OCI-M2 (cell line): ENCODE measurements around the gene VIT.

ENCODE experiments used
- DNase-seq: peaks from one replicate; lab custom pipeline; 2025; ENCODE audit not compliant: unreplicated experiment; lab: John Stamatoyannopoulos, UW

VIT gene

DNA sequence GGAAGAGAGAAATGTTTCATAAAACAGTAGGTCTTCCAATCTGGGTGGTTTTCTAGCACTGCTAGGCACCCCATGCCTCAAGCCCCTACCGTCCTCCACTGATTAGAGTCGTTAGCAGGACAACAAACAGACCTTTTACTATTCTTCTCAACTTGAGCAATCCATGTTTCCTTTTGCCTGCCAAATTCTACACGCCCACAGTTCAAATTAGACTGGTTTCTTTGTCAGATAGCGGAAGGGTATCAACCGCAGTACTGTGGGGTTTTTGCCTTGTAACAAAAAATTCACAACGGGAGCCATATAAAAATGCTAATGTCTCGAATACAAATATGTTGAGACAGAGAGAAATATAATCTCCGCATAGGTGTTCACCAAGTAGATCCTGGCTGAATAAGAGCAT is 59.9 kb downstream of the VIT start:
- DNase-seq = no peak

DNA sequence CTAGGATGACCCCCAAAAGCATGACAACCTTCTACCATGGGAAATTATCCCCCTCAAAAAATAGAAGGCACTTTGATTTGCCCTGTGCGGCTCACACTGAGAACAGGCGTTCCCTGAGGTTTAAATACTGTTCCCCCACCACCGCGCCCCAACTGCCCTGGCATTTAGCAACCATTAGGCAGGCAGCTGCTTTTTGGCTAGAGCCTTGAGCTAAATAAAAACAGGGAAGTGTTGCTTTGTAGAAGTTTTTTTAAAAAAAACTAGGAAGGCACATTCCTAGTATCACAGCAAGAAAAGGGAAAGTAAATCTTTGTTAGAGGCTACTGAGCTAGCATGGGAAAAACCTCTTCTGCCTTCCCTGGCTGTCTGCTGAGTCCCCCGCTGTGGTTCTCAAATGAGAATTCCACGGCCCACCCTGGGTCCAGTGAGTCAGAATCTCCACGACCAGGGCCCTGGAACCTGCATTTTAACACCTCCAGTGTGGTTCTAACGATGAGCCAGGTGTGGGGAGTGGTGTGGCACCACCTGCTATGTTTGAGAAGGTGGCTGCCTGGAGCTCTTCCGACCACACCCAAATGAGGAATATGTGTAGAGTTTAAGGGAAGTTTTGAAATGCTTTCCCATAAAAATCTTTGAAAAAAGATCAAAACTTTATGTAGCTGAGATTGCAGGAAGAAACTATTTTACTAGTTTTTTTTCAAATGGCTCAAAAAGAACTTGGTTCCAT is 66.4 kb downstream of the VIT start:
- DNase-seq = no peak

DNA sequence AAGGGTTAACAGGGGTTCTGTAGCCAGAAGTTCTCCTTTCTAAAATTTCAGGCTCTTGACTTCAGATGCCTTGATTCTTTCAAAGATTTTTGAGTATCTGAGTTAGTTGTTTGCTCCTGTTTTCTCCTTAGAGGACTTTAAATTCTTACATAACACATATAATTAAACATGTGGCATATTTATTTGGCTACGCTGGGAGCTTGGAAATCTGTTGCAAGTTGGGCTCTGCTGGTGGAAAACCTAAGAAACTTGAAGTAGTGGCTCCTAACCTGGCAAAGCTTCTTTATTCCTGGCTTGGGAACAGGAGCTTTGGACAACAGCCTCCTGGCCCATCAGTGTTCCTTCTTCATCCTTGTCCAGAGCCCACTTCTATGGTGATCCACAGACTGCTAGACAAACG is 72.6 kb downstream of the VIT start:
- no peak for DNase-seq

DNA sequence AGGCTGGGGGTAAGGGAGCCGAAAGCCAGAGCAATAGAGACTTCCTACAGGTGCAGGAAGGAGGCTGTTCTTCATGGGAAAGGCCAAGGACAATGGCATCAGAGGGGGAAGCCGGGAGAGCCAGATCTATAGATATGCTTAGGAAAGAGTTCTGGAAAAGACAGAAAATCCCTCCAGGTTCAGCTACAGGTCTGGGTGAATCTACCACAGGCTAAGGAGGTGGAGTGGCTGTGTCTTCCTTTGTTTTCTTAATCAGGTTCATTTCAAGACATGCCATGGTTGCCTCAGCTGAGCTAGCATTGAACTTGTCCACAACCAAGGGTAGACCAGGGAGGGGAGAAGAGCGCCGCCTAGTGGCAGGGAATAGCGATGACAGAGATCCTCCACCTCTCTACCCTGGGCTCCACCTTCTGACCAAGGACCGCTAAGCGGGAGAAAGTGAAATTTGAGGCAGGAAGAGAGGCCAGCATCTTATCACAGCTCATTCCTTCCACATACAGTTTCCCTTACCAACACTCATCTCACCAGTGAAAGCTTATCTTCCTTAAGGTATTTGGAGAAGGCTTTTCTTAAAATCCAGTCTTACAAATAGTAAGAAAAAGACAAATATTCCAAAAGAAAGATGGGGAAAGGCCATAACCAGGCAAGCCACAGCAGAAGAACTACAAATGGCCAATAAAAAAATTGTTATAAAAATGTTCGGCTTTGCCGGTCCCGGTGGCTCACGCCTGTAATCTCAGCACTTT is 74.2 kb downstream of the VIT start:
- DNase-seq = no peak

DNA sequence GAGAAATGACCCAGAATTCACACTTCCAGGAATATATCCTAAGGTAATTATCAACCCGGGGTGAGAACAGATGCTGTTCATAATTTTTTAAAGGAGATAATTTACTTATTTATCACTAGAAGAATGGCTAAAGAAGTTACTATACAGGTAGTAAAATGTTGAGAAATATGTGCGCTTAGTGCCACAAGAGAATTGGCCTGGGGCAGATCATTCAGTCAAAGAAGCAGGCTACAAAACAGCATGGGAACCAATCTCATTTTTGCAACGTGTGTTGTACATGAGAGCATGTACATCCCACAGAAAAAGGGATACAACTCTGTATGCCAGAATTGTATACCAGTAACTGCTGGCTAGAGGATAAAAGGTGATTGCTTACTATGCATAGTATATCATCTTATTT is 75.2 kb downstream of the VIT start:
- DNase-seq = no peak

DNA sequence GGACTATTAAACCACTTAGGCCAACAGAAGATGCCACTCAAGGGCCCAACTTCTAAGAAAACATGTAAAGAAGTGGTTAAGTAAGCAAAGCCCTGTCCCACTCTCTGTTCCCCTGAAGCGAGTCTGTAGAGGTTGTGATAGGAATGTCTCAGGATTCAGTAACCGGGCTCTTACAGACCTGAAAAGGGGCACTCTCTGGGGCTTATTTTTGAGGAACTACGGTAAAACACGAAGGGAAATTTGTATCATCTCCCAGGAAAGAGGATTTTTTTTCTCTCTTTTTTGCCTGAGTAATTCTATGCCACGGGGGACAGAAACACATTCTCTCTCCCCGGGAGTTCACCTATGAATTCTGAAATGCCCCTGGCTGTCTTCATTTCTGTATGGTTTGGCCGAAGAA is 77.4 kb downstream of the VIT start:
- no peak for DNase-seq

DNA sequence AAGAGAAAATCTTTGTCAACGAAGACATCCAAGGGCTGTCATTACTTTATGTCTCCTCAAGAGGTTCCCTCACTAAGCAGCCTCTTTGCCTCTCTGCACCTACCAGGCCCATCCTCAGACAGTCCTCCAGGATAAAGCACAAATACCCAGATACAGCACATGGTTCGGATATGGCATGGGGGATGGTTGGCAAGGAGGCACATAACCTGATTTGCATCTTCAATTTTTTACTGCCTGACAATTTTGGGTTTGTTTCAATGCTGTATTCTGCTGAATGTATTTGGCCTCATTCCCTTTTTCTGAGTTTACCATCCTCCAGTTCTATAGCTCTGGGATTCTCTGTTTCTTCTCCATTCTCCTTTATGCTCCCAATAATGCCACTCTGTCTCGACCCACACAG is 78.8 kb downstream of the VIT start:
- DNase-seq = no peak

DNA sequence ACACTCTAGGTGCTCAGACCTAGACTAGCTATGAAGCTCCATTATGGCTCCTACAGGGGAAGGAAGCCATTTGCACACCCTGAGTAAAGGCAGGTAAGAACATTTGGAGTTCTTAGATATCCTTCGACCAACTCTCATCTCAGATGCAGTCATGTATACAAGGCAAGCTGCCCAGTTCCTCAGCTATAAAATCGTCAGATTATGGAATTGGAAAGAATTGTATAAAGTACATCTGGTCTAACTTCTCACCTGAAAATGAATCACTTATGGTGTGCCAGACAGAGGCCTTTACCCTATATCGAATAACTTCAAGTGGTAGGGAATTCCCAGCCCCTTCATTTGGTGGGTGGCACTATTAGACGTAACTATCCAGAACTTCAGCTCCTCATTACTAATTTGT is 79.3 kb downstream of the VIT start:
- DNase-seq = no peak

DNA sequence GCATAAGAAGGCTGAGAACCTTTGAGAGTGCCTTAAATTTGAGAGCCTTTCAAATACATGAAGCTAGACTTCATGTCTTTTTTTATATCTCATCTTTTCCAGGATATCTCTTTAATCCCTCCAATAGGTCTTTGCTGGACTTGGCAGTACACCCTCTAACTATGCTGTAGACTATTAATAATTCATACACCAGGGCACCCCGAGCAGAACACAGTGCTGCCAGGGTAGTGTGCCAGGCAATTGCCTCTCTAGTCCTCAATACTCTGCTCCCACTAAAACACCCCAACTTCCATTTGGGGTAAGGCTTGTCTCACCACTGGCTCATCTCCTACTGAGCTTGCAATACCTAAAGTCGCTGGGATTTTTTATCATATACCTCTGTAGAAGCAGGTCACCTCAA is 80.8 kb downstream of the VIT start:
- no peak for DNase-seq

DNA sequence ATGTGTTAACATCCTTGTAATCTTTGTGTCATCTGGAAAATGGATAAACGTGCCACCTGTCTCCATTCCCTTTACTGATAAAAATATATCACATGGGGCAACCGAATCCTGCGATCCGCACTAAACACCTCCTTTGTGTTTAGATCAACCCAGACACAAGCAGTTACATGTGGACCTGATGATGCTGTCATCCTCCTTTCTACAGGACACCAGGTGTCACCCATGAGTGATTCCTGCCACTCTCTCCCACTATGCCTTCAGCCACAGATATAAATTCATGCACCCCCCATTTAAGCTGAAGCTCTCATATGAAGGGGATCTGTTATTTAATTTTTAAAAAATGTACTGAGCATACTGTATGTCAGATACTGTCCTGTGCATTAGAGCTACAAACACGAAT is 81.3 kb downstream of the VIT start:
- DNase-seq = no peak

DNA sequence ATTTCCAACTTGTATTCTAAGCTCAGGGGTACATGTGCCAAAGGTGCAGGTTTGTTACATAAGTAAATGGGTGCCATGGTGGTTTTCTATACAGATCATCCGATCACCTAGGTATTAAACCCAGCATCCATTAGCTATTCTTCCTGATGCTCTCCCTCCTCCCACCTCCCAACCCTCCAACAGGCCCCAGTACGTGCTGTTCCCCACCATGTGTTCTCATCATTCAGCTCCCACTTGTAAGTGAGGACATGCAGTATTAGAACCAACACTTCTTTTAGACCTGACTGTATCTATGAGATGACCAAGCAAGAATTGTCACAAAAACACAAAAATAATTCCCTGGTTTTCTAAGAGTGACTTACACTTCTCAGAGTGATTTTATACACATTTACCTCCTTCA is 83.0 kb downstream of the VIT start:
- no peak for DNase-seq

DNA sequence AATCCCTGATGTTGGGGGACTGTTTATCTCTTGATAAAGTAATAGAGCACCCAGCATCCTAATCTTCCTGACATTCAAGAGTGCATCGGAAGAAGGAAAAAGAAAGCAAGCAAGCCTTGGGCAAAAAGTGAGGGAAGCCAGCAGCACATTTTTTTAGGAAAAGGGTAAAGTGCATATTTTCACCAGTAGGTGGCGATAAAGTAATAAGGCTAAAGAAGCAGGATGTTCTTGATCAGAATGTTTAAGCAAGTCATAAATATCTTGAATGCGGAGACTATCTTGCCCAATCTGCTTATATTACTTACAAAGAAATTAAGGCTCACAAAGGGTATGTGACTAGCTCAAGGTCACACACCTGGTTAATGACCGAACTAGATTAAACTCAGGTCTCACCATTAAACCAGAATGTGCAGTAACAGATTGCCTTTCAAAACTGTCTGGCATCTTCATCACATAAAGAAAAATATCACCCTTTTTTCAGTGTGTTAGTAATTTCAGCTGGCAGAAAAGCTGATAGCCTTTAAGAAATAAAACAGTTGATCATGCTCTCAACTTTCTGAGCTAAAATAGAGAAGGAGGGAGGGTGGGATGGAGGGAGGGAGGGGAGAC is 83.8 kb downstream of the VIT start:
- peak; percentile 4 for DNase-seq

DNA sequence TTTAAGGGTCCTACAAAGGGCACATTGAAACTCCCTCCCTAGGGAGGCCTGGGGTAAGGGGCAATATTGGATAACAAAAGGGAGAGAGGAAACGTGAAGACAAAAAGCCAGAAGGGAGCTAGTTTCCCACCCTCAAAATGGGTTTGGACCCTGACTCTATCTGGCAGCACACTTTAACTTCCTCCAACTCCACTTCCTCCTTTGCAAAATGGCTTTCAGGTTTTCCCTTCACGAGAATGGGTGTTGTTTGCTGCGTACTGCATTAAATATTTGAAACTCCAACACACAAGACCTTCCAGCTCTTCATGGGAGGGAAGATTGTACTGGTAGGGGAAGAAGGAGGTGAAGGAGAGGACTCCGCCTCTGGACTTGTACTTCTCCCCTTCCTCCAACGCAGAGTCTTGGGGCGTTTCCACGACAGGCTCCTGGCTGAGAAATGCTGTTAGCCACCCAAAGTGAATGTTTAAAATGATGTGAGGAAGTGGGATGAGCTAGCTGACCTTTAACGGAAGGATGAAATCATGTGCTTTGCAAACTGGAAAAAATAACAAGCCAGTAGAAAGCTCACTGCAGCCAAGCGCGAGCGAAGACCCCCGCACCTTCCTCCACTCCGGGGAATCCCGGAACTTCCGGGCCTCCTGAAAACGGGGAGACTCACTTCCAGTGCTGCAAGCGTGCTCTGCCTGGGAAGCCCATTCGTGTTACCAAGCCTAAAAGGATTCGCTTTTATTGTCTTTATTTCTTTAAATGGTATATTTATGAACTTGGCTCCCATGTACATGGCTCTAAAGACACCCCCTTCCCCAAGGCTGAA is 85.6 kb downstream of the VIT start:
- DNase-seq = no peak

DNA sequence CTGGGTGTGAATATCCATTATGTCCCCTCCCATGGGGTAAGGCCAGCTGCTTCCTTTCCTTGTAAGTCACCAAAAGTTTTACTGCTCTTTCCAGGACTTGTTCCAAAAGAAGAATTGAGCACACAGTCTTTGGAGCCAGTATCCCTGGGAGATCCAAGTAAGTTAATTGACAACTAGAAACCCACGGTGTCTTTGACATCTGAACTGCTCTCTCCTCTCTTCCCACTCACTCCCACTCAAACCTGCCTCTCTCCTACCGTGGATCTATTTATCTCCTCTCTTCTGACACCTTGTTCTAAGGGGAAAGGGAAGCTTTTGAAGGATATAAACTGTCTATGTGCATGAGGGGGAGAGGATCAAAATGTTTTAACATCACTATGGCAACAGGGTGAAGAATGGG is 86.7 kb downstream of the VIT start:
- DNase-seq = no peak

DNA sequence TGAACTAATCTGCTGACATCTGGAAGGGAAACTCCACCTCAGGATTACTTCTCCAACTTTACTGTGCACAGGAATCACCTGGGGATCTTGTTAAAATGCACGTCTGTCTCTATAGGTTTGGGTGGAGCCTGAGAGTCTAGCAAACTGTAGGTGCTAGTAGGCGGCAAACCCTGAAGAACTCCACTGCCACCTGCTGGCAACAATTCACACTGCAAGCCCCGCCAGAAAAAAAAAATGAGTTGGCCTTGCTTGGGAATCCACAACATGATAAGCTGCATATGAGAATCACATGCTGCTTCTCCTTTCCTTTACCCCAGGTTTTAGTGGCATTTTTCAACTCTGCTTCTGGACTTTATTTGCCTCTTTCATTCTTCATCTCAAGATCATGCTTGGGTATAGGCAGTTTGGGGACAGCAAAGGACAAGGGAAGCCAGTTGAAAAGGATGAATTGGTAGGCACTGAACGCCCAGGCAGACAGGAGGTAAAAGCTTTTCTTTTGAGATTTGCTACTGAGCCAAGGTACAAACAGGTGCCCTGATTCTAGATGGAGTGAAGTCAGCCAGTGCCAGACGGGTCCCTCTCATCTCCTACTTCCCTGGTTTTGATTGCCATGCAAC is 88.8 kb downstream of the VIT start:
- DNase-seq = peak; percentile 77

DNA sequence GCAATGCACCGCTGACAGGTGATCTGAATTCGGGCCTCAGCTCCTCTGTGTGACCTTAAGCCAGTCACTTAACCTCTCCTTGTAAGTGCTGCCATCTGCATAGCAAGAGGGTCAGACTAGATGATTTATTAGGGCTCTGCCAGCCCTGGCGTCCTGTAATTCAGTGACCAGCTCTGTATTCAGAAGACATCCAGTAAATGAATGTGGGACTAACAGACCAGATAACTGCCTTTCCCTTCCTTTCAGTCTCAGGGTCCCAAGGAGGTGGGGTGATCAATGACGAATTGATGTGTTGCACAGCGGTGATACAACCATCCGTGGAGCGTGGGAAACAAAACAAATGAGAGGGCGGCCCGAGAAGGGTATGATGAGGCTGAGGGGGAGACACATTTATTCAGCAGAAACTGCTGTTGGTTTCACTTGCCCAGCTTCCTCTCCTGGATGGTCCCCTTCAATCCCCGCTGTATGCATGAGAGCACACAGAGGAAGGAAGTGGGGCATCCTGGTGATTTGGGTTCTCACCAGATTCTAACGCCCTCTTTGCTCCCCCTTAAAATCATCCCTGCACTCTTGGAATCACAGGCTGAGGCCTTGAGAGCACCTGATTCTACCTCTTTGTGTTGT is 92.8 kb downstream of the VIT start:
- DNase-seq = no peak

DNA sequence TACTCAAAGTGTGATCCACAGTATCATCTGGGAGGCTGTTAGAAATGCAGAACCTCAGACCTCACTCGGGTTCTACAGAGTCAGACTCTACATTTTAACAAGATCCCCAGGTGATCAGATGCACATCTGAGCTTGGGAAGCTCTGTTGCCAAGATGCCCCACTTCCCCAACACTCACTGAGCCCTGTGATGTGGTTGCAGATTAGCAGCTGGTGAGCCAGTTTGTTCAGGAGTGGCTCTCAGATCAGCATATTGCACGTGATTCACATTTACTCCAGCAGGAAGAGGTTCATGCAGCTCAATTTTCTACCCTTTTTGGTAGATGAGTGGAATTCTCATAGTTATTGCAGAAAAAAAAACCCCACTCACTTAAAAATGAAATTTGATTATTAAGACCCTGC is 96.4 kb downstream of the VIT start:
- DNase-seq = no peak

DNA sequence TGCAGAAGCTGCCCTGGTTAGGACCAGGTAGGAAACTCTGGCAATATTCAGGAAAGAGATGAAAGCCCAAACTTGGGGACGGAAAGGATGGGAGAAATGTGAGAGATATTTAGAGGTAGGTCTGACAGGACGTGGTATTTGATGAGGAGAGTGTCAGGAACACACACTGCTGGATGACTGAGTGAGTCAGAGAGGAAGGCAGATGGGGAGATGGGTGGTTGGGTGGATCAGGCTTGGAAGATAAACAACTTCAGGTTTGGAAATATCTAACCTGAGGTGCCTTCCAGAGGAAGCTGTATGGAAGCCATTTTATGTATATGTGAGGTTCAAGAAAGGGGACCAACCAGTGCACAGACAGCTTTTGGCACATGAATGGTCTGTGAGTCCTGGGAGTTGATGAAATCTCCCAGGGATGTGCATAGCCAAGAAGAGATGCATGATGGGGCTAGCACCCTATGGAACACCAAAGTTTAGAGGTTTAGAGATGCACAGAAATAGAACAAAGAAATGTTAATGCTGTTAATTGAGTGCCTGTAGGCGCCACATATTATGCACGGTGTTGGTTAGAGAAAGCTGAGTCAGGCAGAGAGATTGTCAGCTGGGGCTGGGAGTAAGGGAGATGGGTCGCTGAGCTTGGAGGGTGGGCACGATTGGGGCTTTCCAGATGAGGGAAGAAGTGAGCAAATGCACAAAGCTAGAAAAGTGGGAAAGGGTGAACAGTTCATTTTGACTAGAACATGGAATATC is 101.0 kb downstream of the VIT start:
- no peak for DNase-seq

DNA sequence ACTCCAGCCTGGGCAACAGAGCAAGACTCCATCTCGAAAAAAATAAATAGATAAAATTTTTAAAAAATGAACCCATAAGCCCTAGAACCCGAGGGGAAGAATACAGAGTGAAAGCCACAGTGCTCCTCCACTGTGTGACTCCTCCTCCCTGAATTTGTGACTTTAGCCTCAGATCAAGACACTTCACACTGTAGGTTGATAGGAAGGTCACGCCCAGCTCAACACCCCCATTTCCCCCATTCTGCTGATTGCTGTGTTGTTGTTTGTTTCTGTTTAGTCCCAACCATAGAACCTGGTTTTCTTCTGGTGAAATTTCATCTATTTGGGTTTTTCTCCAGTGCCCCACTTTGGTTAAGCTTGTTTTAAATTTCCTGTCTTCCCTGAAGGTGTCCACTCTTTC is 102.2 kb downstream of the VIT start:
- no peak for DNase-seq

DNA sequence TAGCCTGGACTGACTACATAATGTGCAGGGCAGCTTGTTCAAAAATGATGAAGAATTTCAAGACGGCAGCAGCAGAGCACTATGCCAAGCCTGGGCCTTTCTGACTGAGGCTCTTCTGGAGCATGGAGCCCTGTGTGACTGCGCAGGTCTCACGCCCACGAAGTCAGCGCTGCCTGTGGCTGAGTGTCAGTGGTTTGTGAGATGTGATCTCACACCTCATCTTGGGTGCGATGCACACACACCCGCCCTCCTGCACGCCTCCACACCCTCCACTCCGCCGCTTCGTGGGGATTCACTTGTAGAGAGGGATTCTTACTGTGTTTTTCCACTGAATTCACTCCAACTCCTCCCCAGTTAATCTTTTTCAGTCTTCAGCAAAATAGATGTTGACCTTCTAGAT is 103.9 kb downstream of the VIT start:
- no peak for DNase-seq
